OCI-LY7 (cell line): Measurements from ENCODE around the gene SPRYD3.

Experiments used
- CTCF ChIP-seq: fragments of 200-600 bp; sonication (generic); conservative IDR thresholded peaks from 2 replicates; pipeline ENCODE4 v1.5.1; 2014; ENCODE audit warnings: mild to moderate bottlenecking, antibody characterized with exemption, low read length, moderate library complexity, mixed read lengths
- EZH2phosphoT487 ChIP-seq: fragments of 200-600 bp; sonication (generic); IDR thresholded peaks from 2 replicates; pipeline ENCODE4 v1.6.1; 2018; ENCODE audit warnings: low read depth, borderline replicate concordance, mild to moderate bottlenecking, mixed run types, antibody characterized with exemption, low read length, moderate library complexity, mixed read lengths

DNA sequence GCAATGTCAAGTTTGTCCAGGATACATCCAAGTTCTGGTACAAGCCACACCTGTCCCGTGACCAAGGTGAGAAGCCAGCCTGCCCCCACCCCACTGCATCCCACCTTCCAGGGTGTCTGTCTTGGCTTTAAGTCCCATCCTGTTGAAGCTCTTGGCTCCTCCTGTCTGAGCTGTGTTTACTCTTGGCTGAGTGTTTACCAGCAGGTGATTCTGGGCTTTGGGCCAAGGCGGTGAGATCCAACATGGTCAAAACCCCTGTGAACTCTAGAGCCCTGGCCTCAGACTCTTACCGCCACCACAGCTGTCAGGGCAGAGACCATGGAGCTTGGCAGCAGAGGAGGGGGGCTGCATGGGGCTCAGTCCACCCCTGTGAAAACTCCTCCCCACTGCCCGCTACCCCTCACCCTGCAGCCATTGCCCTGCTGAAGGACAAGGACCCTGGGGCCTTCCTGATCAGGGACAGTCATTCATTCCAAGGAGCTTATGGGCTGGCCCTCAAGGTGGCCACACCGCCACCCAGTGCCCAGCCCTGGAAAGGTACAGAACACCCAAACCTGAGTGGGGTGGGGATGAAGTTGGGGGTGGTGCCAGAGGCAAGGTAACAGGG is 17.7 kb downstream of the SPRYD3 start:
- peak; percentile 60 for TF ChIP-seq CTCF
- TF ChIP-seq EZH2phosphoT487: no peak
